HG02885 (cell line): ENCODE results near the gene GALNT2.

Source experiments
- ATAC-seq: cut with Tn5 transposase; IDR thresholded peaks from one replicate; pipeline ENCODE4 v1.9.1; 2021; ENCODE audit warnings: mild to moderate bottlenecking; ENCODE audit not compliant: unreplicated experiment, poor library complexity

The GALNT2 gene

GRCh38 chr1:230141797-230142607 is 75.0 kb downstream of the GALNT2 start:
- no peak for ATAC-seq

GRCh38 chr1:230142608-230143210 is 75.7 kb downstream of the GALNT2 start:
- ATAC-seq = no peak

GRCh38 chr1:230143534-230143933 is 76.5 kb downstream of the GALNT2 start:
- ATAC-seq = no peak

GRCh38 chr1:230144010-230144614 is 77.1 kb downstream of the GALNT2 start:
- ATAC-seq = no peak

GRCh38 chr1:230144758-230145504 is 77.9 kb downstream of the GALNT2 start:
- no peak for ATAC-seq

- ATAC-seq = no peak
Observed at GRCh38 chr1:230145505-230145899, 78.5 kb downstream of the GALNT2 start.

- ATAC-seq = peak; percentile 37
Observed at GRCh38 chr1:230145953-230146476, 79.0 kb downstream of the GALNT2 start.

GRCh38 chr1:230146709-230147108 is 79.7 kb downstream of the GALNT2 start:
- ATAC-seq = no peak

GRCh38 chr1:230147253-230148125 is 80.5 kb downstream of the GALNT2 start:
- no peak for ATAC-seq

GRCh38 chr1:230148126-230148652 is 81.2 kb downstream of the GALNT2 start:
- ATAC-seq = no peak

GRCh38 chr1:230148768-230149469 is 81.9 kb downstream of the GALNT2 start:
- ATAC-seq = no peak

GRCh38 chr1:230149751-230150584 is 82.9 kb downstream of the GALNT2 start:
- ATAC-seq = peak; percentile 76

- no peak for ATAC-seq
Observed at GRCh38 chr1:230150615-230151014, 83.6 kb downstream of the GALNT2 start.

GRCh38 chr1:230151924-230152468 is 85.0 kb downstream of the GALNT2 start:
- no peak for ATAC-seq

- no peak for ATAC-seq
Observed at GRCh38 chr1:230152999-230153398, 86.0 kb downstream of the GALNT2 start.

GRCh38 chr1:230153641-230154296 is 86.7 kb downstream of the GALNT2 start:
- no peak for ATAC-seq

GRCh38 chr1:230155021-230155420 is 88.0 kb downstream of the GALNT2 start:
- no peak for ATAC-seq
